Activated naive CD4-positive, alpha-beta T cell treated with anti-CD3 and anti-CD28 coated beads, Interleukin-2, amount 10 ng/mL, durations not matched to agents 7 days and 5 days (primary cell): ENCODE results near the gene STAT4.

Experiments
- CTCF ChIA-PET: fragments of 350-600 bp; sonication (Branson Sonifier 250); formaldehyde crosslinking; loops from one replicate; lab custom pipeline; 2021; ENCODE audit warnings: antibody characterized with exemption; lab: Charles Lee
- DNase-seq: peaks from one replicate; pipeline ENCODE4 v3.0.0-alpha.2; 2020
- H3K27ac Mint-ChIP-seq: one replicate; pipeline ENCODE4 v1.8.0; 2021; ENCODE audit warnings: mild to moderate bottlenecking, moderate library complexity, mixed read lengths
- H3K27me3 Mint-ChIP-seq: one replicate; pipeline ENCODE4 v1.8.0; 2021; ENCODE audit warnings: mild to moderate bottlenecking, mixed read lengths
- H3K36me3 Mint-ChIP-seq: one replicate; pipeline ENCODE4 v1.8.0; 2021; ENCODE audit warnings: mixed read lengths
- H3K4me1 Mint-ChIP-seq: one replicate; pipeline ENCODE4 v1.8.0; 2021; ENCODE audit warnings: mixed read lengths
- H3K4me3 Mint-ChIP-seq: one replicate; pipeline ENCODE4 v1.8.0; 2021; ENCODE audit warnings: mild to moderate bottlenecking, moderate library complexity, mixed read lengths
- H3K9me3 Mint-ChIP-seq: one replicate; pipeline ENCODE4 v1.8.0; 2021; ENCODE audit warnings: mixed read lengths

Gene STAT4

DNA sequence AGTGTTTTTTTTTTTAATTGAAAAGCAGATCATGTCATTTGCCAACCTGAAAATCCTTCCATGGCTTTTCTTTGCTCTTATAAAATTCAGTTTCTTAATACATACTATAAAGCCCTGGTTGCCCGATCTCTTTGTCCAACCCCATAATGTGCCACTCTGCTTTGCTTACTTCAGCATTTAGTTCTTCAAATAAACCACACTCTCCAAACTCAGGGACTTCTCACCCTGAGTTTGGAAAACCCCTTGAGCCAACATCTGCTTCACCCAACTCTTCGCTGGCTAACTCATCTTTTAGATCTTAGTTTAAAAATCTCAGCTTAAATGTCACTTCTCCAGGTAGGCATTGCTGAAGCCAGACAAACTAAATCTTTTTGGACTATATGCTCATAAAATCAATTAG lies 135.6 kb downstream of the STAT4 start:
- CTCF ChIA-PET, result interaction anchor here (1.0 to 1.3 kb wide), 2 partner anchors 8 to 14 kb away, joined by 3 to 4 read pairs; no protein-coding TSS in a partner anchor
- H3K36me3 Mint-ChIP-seq, result peaks cover 24% of the 10 kb centered on the region
- no peak overlapping the region for H3K4me3 Mint-ChIP-seq
- H3K9me3 Mint-ChIP-seq, result peaks cover 7% of the 10 kb centered on the region
- H3K27ac Mint-ChIP-seq, result no peak overlapping the region
- no peak for DNase-seq
- peaks cover 3% of the 10 kb centered on the region for H3K27me3 Mint-ChIP-seq
- H3K4me1 Mint-ChIP-seq, result peaks cover 34% of the 10 kb centered on the region

DNA sequence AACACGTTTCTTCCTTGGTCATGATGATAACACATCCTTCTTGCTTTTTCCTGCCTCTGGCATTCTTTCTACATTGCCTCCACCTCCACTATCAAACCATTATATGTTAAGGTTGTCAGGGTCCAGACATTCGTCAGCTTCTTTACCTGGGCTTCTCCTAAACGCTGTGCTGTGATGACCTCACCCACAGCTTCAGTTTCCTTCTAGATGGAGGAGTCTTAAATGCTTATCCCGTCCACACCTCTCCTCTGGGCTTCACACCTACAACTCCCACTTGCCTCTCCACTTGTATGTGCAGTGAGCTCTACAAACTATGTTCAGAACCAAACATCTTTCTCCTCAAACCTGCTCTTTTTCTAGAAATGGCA lies 136.2 kb downstream of the STAT4 start:
- peaks cover 7% of the 10 kb centered on the region for H3K9me3 Mint-ChIP-seq
- no peaks in the 10 kb centered on the region for H3K27me3 Mint-ChIP-seq
- peak; percentile 44 for DNase-seq
- no peak overlapping the region for H3K27ac Mint-ChIP-seq
- CTCF ChIA-PET, result interaction anchor here (1.0 to 1.3 kb wide), 3 partner anchors 8 to 49 kb away, joined by 3 to 4 read pairs (median 3); no protein-coding TSS in a partner anchor
- H3K4me3 Mint-ChIP-seq, result no peak overlapping the region
- peaks cover 37% of the 10 kb centered on the region for H3K4me1 Mint-ChIP-seq
- H3K36me3 Mint-ChIP-seq, result peaks cover 29% of the 10 kb centered on the region

DNA sequence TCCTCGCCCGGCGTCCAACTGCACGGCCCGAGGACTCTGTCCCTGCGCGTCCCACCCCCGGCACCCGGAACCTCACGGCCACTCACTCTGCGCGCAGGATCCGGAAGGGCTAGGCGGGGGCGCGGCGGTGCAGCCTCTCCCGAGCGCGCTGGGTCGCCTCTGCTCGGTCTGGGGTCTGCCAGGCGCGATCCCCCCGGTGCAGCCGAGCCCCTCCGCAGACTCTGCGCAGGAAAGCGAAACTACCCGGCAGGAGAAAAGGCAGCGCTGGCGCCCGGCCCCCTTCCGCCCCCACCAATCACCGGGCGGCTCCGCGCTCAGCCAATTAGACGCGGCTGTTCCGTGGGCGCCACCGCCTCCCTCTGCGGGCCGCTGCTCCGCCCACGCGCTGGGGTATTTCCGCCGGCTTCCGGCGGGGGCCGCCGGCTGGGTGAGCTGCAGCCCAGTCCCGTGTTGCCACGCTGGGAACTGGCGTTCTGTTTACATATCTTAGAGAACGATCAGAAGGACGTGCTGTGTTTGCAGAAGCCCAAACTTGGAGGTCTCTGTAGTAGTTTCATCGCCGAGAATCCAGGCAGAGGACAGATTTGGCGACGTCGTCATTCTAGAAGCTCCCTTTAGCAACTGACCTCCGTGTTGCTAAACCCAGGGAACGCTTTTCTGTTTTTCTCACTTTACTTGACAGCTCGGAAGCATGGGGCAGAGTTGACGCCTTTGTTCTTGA lies 136.7 kb downstream of the STAT4 start, which contains the start of gene STAT1:
TSS of gene STAT1 (minus strand) at position 240 of the 721 bp plus-strand sequence. CDS start 4,168 bp downstream, outside the sequence.
- no peaks in the 10 kb centered on the region for H3K27me3 Mint-ChIP-seq
- H3K27ac Mint-ChIP-seq, result no peak within 1 kb of the TSS
- CTCF ChIA-PET, result interaction anchor here (1.0 to 1.3 kb wide), 3 partner anchors 9 to 50 kb away, joined by 3 to 4 read pairs (median 3); no protein-coding TSS in a partner anchor
- H3K4me3 Mint-ChIP-seq, result no peak within 1 kb of the TSS
- DNase-seq, result peak; percentile 95
- peaks cover 37% of the 10 kb centered on the region for H3K4me1 Mint-ChIP-seq
- peaks cover 7% of the 10 kb centered on the region for H3K9me3 Mint-ChIP-seq
- H3K36me3 Mint-ChIP-seq, result peaks cover 34% of the 10 kb centered on the region

DNA sequence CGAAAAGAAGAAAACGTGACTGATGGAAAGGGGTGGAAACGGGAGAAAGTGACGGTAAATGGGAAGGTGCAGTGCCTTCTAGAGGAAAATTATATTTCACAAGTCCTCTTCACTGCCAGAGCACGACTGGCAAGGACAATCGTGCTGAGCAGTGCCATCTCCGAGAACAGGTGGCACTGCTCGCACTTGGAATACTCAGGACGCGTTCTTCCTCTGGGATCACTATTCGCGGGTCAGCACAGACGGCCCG lies 137.2 kb downstream of the STAT4 start:
- Mint-ChIP-seq H3K4me1 (peaks cover 36% of the 10 kb centered on the region), H3K4me3 (no peak overlapping the region), H3K27ac (no peak overlapping the region), H3K36me3 (peaks cover 38% of the 10 kb centered on the region), H3K9me3 (peaks cover 7% of the 10 kb centered on the region), H3K27me3 (no peaks in the 10 kb centered on the region)
- DNase-seq, result no peak
- CTCF ChIA-PET, result interaction anchor here (1.1 kb wide), 1 partner anchor 50 kb away, joined by 3 read pairs; no protein-coding TSS in a partner anchor

DNA sequence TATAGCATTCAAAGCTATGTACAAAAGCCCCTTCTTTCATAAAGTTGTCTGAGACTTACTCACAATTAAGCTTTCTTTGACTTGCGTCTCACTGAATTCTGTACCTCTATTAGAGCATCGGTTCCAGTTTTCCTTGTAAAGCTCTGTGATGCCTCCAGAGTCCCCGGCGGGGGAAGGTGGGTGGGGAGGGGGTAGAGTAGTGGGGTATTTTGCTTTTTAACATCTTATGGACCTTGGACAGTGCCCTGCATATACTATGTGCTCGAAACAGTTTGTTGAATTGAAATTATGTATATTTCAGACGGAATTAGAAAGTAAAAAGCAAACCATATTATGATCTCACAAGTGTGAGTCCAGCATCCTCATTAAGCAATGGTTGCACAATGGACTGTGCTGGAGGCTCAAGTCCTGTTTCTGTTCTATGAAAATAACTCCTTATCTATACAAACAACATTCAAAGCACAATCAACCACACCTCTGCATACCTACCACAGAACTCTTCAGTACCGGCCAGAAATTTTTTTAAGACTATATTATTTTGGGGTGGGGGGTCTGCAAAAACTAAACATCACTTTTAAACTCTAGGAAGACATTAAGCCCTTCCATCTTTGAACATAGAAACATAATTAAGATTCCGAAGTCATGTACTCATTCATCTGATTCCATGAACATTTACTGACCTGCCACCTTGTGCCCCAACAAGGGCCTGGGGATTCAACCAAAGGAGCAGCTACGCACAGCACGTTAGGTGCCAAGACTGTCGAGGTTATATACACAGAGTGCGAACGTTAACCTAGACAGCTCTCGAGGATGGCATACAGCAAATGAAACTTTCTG lies 137.7 kb downstream of the STAT4 start:
- Mint-ChIP-seq H3K36me3 (peaks cover 43% of the 10 kb centered on the region), H3K4me1 (peaks cover 36% of the 10 kb centered on the region), H3K4me3 (no peak overlapping the region), H3K9me3 (peaks cover 7% of the 10 kb centered on the region), H3K27ac (no peak overlapping the region), H3K27me3 (no peaks in the 10 kb centered on the region)
- CTCF ChIA-PET, result interaction anchor here (1.0 to 1.6 kb wide), 4 partner anchors 12 to 47 kb away, joined by 3 to 4 read pairs (median 4); no protein-coding TSS in a partner anchor
- no peak for DNase-seq

DNA sequence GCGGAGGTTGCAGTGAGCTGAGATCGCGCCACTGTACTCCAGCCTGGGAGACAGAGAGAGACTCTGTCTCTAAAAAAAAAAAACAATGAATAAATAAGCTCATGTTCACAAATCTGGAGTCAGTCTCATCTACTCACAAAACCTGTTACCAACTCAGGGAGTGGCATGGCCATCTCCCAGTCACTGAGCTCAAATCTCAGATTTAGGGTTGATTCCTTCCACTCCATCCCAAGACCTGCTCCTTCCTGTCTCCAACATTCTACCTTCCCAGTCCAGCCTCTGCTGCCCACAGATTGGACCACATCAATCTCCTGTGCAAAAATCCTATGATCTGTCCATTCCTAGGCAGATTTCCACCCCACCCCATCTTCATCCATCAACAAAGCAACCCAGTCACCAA lies 138.4 kb downstream of the STAT4 start:
- CTCF ChIA-PET, result interaction anchor here (1.0 to 1.6 kb wide), 6 partner anchors 12 to 46 kb away, joined by 3 to 4 read pairs (median 3); no protein-coding TSS in a partner anchor
- DNase-seq, result no peak
- H3K27ac Mint-ChIP-seq, result no peak overlapping the region
- peaks cover 7% of the 10 kb centered on the region for H3K9me3 Mint-ChIP-seq
- peaks cover 40% of the 10 kb centered on the region for H3K4me1 Mint-ChIP-seq
- H3K4me3 Mint-ChIP-seq, result no peak overlapping the region
- no peaks in the 10 kb centered on the region for H3K27me3 Mint-ChIP-seq
- H3K36me3 Mint-ChIP-seq, result peaks cover 50% of the 10 kb centered on the region

DNA sequence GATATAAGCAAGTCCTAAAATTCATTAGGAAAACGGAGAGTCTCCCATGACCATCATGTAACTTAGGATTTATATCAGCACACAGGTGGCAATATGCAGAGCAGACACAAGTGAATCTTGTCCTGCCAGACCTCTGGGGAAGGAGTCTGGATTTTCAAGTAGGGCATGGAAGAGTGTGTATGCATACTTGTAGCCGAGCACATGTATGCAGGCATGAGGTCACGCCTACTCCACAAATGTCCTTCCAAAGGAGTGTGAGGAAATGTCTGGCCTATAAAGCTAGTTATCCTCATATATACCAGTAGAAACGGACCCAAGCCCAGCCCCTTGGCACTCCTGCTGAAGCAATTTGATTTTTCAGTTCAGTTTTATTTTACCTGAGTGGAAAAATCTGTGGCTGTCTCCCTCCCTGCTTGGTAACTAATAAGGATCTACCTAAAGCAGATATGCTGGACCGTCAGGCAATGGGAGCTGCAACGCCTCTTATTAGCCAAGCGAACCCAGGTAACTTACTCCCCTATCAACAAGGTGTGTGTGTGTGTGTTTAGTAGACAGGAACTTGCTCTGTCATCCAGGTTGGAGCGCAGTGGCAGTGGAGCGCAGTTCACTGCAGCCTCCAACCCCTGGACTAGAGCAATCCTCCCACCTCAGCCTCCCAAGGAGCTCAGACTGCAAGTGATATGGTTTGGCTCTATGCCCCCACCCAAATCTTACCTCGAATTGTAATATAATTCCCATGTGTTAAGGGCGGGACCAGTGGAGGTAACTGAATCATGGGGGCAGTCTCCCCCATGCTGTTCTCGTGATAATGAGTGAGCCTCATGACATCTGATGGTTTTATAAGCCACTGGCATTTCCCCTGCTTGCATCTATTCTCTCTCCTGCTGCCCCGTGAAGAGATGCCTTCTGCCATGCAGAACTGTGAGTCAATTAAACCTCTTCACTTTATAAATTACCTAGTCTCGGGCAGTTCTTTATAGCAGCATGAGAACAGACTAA lies 139.6 kb downstream of the STAT4 start:
- H3K36me3 Mint-ChIP-seq, result peaks cover 58% of the 10 kb centered on the region
- peak; percentile 41 for DNase-seq
- CTCF ChIA-PET, result interaction anchor here (0.6 to 1.6 kb wide), 7 partner anchors 9 to 133 kb away, joined by 3 to 4 read pairs (median 3); no protein-coding TSS in a partner anchor
- H3K4me3 Mint-ChIP-seq, result no peak overlapping the region
- H3K9me3 Mint-ChIP-seq, result peaks cover 10% of the 10 kb centered on the region
- no peaks in the 10 kb centered on the region for H3K27me3 Mint-ChIP-seq
- H3K27ac Mint-ChIP-seq, result no peak overlapping the region
- H3K4me1 Mint-ChIP-seq, result peaks cover 50% of the 10 kb centered on the region

DNA sequence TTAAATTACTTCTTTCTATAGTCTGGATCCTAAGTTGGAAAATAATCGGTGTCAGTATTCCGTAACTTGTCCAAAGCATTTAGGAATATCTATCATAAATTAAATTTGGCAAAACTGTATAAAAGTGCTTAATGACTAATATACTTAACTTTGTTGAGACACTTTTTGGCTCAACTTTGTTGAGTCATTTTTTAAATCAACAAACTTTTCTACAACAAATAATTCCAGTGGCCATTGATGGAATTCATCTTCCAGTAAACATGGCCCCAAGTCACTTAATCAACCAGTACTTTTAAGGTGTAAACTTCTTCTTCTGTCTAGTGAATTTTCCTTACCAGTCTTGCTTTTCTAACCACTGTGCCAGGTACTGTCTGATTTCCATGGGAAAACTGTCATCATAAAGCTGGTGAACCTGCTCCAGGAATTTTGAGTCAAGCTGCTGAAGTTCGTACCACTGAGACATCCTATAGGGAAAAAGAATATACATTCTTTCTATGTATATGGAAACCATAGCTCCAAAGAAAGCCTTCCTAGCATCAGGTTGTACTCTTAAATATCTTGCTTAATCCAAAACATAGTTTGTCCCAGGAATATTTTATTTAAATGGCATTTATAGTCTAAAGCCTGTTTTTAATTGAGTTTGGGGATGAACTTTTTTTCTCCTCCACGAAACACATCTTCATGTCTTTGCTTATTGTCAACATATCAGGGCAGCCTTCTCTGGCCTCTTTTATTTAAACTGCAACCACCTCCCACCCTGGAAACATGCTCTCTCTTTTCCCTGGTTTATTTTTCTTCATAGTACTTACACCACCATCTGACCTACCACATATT lies 141.0 kb downstream of the STAT4 start:
- H3K9me3 Mint-ChIP-seq, result peaks cover 13% of the 10 kb centered on the region
- H3K4me1 Mint-ChIP-seq, result peaks cover 61% of the 10 kb centered on the region
- H3K4me3 Mint-ChIP-seq, result peak overlapping the region; percentile 62
- CTCF ChIA-PET, result no interaction called here
- DNase-seq, result no peak
- no peaks in the 10 kb centered on the region for H3K27me3 Mint-ChIP-seq
- H3K27ac Mint-ChIP-seq, result peak overlapping the region; percentile 73
- peaks cover 67% of the 10 kb centered on the region for H3K36me3 Mint-ChIP-seq

DNA sequence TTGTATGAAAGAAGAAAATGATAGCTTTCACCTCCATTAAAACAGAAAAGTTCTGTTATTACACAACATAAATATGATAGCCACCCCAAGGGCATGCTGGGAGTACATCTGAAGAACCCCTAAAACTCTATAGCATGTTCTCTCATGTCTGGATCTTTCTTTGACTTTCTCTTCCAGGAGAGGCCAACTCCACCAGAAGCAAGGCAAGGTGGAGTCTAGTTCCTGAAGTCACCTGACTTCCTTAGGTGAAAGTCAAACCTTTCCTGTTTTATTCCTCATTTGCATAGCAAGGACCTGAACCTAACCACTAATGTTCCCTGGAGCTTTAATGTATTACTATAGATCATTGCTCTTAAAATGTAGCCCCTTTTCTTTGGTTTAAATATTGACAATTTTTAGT lies 142.5 kb downstream of the STAT4 start:
- Mint-ChIP-seq H3K4me3 (peak overlapping the region; percentile 63), H3K36me3 (peaks cover 82% of the 10 kb centered on the region), H3K4me1 (peaks cover 75% of the 10 kb centered on the region), H3K9me3 (peaks cover 26% of the 10 kb centered on the region), H3K27me3 (no peaks in the 10 kb centered on the region), H3K27ac (peak overlapping the region; percentile 80)
- DNase-seq, result no peak
- CTCF ChIA-PET, result interaction anchor here (1.3 kb wide), 1 partner anchor 22 kb away, joined by 5 read pairs; no protein-coding TSS in a partner anchor

DNA sequence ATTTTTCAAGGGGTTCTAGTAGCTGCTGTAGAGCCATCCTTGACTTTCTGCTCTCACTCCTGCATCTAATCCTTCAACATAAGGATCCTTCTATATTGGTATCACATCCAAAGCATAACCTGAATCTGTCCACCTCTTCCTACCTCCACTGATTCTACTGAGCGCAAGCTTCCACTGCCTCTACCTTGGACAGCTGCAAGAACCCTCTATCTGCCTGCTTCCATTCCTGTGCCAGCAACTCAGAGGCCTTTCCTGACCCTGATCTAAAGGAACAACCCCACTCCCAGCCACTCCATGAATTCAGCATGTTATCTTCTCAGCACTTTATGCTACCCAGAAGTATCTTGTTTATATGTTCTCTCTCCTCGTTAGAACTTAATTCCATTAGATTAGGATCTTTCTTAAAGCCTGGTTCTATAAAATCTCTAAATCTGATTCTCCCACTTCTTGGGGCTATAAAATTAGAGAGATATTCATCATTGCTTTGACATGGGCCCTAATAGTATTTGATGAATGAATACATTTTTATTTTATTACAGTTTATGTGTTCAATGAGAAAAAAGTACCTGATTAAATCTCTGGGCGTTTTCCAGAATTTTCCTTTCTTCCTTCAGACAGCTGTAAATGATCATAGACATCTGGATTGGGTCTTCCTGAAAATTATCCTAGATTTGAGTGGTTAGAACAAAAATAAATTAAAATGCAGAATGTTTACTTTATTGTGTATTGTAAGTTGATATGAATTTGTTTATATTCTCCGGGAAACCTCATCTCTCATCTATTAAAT lies 143.6 kb downstream of the STAT4 start:
- H3K27ac Mint-ChIP-seq, result peak overlapping the region; percentile 64
- DNase-seq, result no peak
- peaks cover 93% of the 10 kb centered on the region for H3K36me3 Mint-ChIP-seq
- CTCF ChIA-PET, result interaction anchor here (1.3 kb wide), 1 partner anchor 21 kb away, joined by 5 read pairs; no protein-coding TSS in a partner anchor
- H3K4me3 Mint-ChIP-seq, result peak overlapping the region; percentile 18
- H3K9me3 Mint-ChIP-seq, result peaks cover 26% of the 10 kb centered on the region
- peaks cover 86% of the 10 kb centered on the region for H3K4me1 Mint-ChIP-seq
- H3K27me3 Mint-ChIP-seq, result no peaks in the 10 kb centered on the region

DNA sequence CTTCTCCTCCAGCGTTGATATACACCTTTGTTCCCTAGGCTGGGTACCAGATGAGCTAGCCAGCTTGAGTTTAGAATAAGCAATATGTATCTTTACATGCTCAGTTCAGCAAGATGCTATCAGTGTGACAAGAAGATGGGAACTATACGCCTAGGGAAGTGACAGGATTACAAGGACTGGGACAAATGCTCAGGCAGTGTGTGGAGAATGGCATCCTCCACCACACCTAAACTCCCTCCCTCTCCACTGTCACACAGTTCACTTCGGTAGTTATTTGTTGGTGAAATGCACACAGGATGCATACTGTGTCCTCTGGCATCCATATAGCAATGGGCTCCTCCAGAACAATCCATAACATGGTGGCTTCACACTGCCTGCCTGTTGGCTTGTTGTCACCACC lies 144.5 kb downstream of the STAT4 start:
- no peak overlapping the region for H3K27ac Mint-ChIP-seq
- peaks cover 89% of the 10 kb centered on the region for H3K4me1 Mint-ChIP-seq

More for the DNA sequence above, 144.5 kb downstream of the STAT4 start:
- DNase-seq, result no peak
- Mint-ChIP-seq H3K36me3 (peaks cover 96% of the 10 kb centered on the region), H3K4me3 (peak overlapping the region; percentile 8), H3K9me3 (peaks cover 26% of the 10 kb centered on the region), H3K27me3 (no peaks in the 10 kb centered on the region)
- CTCF ChIA-PET, result no interaction called here
